PC-3 (cell line): ENCODE measurements around the gene ATF1. TPM values are rescaled to one million over a fixed set of nuclear protein-coding genes. Genes with fewer than 3 reads are reported as not detected.

ENCODE experiments used
- ATAC-seq: fragments of 200-7000 bp; cut with Tn5 transposase; 2 replicates; pipeline ENCODE4 v1.9.1; 2020; ENCODE audit warnings: mild to moderate bottlenecking, moderate library complexity
- BruUV-seq: library from RNA; stranded (reverse); fragments of 400-500 nt; replicated peaks from 2 replicates; lab custom pipeline; 2021; lab: Mats Ljungman, UMichigan
- CTCF ChIA-PET: fragments of 300-600 bp; sonication (Branson Sonifier 250); formaldehyde crosslinking; loops from one replicate; lab custom pipeline; 2022; ENCODE audit warnings: antibody characterized with exemption; lab: Charles Lee
- POLR2A ChIA-PET: fragments of 300-600 bp; sonication (Branson Sonifier 250); formaldehyde crosslinking; loops from one replicate; lab custom pipeline; 2022; ENCODE audit warnings: antibody characterized with exemption; ENCODE audit not compliant: unreplicated experiment; lab: Charles Lee
- DNase-seq: peaks from one replicate; pipeline ENCODE4 v3.0.0-alpha.2; 2015
- H2AFZ ChIP-seq: fragments of 300-600 bp; sonication (generic); 2 replicates; pipeline ENCODE4 v1.6.0; 2016; ENCODE audit warnings: antibody characterized with exemption, low read length
- H3F3A ChIP-seq: fragments of 300-600 bp; sonication (generic); one replicate; pipeline ENCODE4 v1.6.0; 2017; ENCODE audit warnings: antibody characterized with exemption, low read length, control low read depth, mild to moderate bottlenecking; ENCODE audit not compliant: unreplicated experiment
- H3K27ac ChIP-seq: fragments of 300-600 bp; sonication (generic); 2 replicates; pipeline ENCODE4 v1.5.1; 2016; ENCODE audit warnings: mild to moderate bottlenecking, low read length
- H3K27me3 ChIP-seq: fragments of 300-600 bp; sonication (generic); 2 replicates; pipeline ENCODE4 v1.6.1; 2016; ENCODE audit warnings: low read length, mixed read lengths
- H3K36me3 ChIP-seq: fragments of 300-600 bp; sonication (generic); 2 replicates; pipeline ENCODE4 v1.6.1; 2016; ENCODE audit warnings: low read depth, mixed run types, low read length, mixed read lengths
- H3K4me1 ChIP-seq: fragments of 300-600 bp; sonication (generic); 2 replicates; pipeline ENCODE4 v1.5.1; 2016; ENCODE audit warnings: low read length; ENCODE audit not compliant: insufficient read depth
- H3K4me2 ChIP-seq: fragments of 300-600 bp; sonication (generic); 2 replicates; pipeline ENCODE4 v1.6.0; 2016; ENCODE audit warnings: low read length
- H3K4me3 ChIP-seq: fragments of 300-600 bp; sonication (generic); 2 replicates; pipeline ENCODE4 v1.5.1; 2016; ENCODE audit warnings: mild to moderate bottlenecking, low read length, mixed read lengths
- H3K79me2 ChIP-seq: fragments of 300-600 bp; sonication (generic); 2 replicates; pipeline ENCODE4 v1.6.1; 2017; ENCODE audit warnings: low read length, mixed read lengths
- H3K9ac ChIP-seq: fragments of 300-600 bp; sonication (generic); 2 replicates; pipeline ENCODE4 v1.6.0; 2016; ENCODE audit warnings: mild to moderate bottlenecking, low read length
- H3K9me2 ChIP-seq: fragments of 300-600 bp; sonication (generic); replicated peaks from 2 replicates; pipeline ENCODE4 v1.6.1; 2016; ENCODE audit warnings: mixed run types, low read length, mixed read lengths
- H3K9me3 ChIP-seq: fragments of 300-600 bp; sonication (generic); 2 replicates; pipeline ENCODE4 v1.6.1; 2016; ENCODE audit warnings: low read length, mixed read lengths
- H4K20me1 ChIP-seq: fragments of 300-600 bp; sonication (generic); 2 replicates; pipeline ENCODE4 v1.6.1; 2016; ENCODE audit warnings: low read length, mixed read lengths
- CTCF ChIP-seq: fragments of 300-600 bp; sonication (generic); conservative IDR thresholded peaks from 2 replicates; pipeline ENCODE4 v1.5.1; 2017; ENCODE audit warnings: antibody characterized with exemption, low read depth, mild to moderate bottlenecking, low read length
- EZH2 ChIP-seq: fragments of 300-600 bp; sonication (generic); IDR thresholded peaks from one replicate; pipeline ENCODE4 v1.6.1; 2017; ENCODE audit warnings: antibody characterized with exemption, mild to moderate bottlenecking, low read length; ENCODE audit not compliant: unreplicated experiment
- EZH2phosphoT487 ChIP-seq: fragments of 300-600 bp; sonication (generic); IDR thresholded peaks from 2 replicates; pipeline ENCODE4 v1.6.1; 2018; ENCODE audit warnings: mild to moderate bottlenecking, antibody characterized with exemption, low read length, borderline replicate concordance
- intact Hi-C: fragments of 100-400 bp; cut with micrococcal nuclease; formaldehyde crosslinking; loops from 2 replicates; pipeline ENCODE4 v1.9.0; 2023
- total RNA-seq: library from RNA; depleted of rRNA; stranded (reverse); fragments of >200 nt; gene quantifications from 2 replicates; pipeline ENCODE4 v1.2.3, GENCODE V29; 2014

ATF1 gene
- total RNA-seq, 1 experiment from 2014 or later: 67.2 TPM

- CTCF ChIA-PET: no interaction called here
- Histone ChIP-seq H3F3A (peaks cover 7% of the 10 kb centered on the region), H2AFZ (no peak overlapping the region), H3K4me3 (no peak overlapping the region), H3K4me2 (no peak overlapping the region), H3K4me1 (peaks cover 35% of the 10 kb centered on the region), H3K27ac (no peak overlapping the region), H3K27me3 (no peaks in the 10 kb centered on the region), H3K9me2 (no peaks in the 10 kb centered on the region), H3K79me2 (peaks cover 42% of the 10 kb centered on the region), H4K20me1 (no peaks in the 10 kb centered on the region), H3K9me3 (no peaks in the 10 kb centered on the region), H3K9ac (no peak overlapping the region), H3K36me3 (peaks cover 12% of the 10 kb centered on the region)
- BruUV-seq: no TSS peak
- no peak for ATAC-seq
- no peak for DNase-seq
- POLR2A ChIA-PET: interaction anchor here (0.6 kb wide), 1 partner anchor 1645 kb away, joined by 12 read pairs; no protein-coding TSS in a partner anchor
- intact Hi-C loops: no loop called here
- no peak for TF ChIP-seq EZH2
- TF ChIP-seq EZH2phosphoT487: no peak
- no peak for TF ChIP-seq CTCF
Measured at GRCh38 chr12:50790081-50790480, 26.2 kb downstream of the ATF1 start.

GRCh38 chr12:50799908-50800307, 36.0 kb downstream of the ATF1 start:
- Histone ChIP-seq H3K9me2 (no peaks in the 10 kb centered on the region), H3K4me1 (no peaks in the 10 kb centered on the region), H3K9ac (no peak overlapping the region), H3K36me3 (peaks cover 52% of the 10 kb centered on the region), H2AFZ (no peak overlapping the region), H3K79me2 (no peaks in the 10 kb centered on the region), H3K9me3 (peaks cover 16% of the 10 kb centered on the region; the same call in 1 of the 2 replicates), H3F3A (no peaks in the 10 kb centered on the region), H3K4me2 (no peak overlapping the region), H3K4me3 (no peak overlapping the region), H3K27ac (no peak overlapping the region), H4K20me1 (no peaks in the 10 kb centered on the region), H3K27me3 (no peaks in the 10 kb centered on the region)
- no TSS peak for BruUV-seq
- ATAC-seq (no peak), DNase-seq (no peak)
- intact Hi-C loops: no loop called here
- POLR2A ChIA-PET: no interaction called here
- CTCF ChIA-PET: no interaction called here
- TF ChIP-seq EZH2phosphoT487: no peak
- TF ChIP-seq EZH2: no peak
- no peak for TF ChIP-seq CTCF

- no peak overlapping the region for H3K9ac ChIP-seq
- CTCF ChIA-PET: no interaction called here
- H3K27ac ChIP-seq: no peak overlapping the region
- no peaks in the 10 kb centered on the region for H3F3A ChIP-seq
- peaks cover 29% of the 10 kb centered on the region for H3K36me3 ChIP-seq
- ATAC-seq (no peak), DNase-seq (no peak)
- H2AFZ ChIP-seq: no peak overlapping the region
- no peak overlapping the region for H3K4me3 ChIP-seq
- BruUV-seq: no TSS peak
- no peaks in the 10 kb centered on the region for H3K27me3 ChIP-seq
- POLR2A ChIA-PET: no interaction called here
- H4K20me1 ChIP-seq: no peaks in the 10 kb centered on the region
- H3K79me2 ChIP-seq: no peaks in the 10 kb centered on the region
- H3K4me2 ChIP-seq: no peak overlapping the region
- peaks cover 16% of the 10 kb centered on the region; the same call in 1 of the 2 replicates for H3K9me3 ChIP-seq
- TF ChIP-seq CTCF (no peak), EZH2 (no peak), EZH2phosphoT487 (no peak)
- no peaks in the 10 kb centered on the region for H3K4me1 ChIP-seq
- no peaks in the 10 kb centered on the region for H3K9me2 ChIP-seq
- intact Hi-C loops: no loop called here
Measured at GRCh38 chr12:50803230-50803875, 39.5 kb downstream of the ATF1 start.
